ENCODE measurements around the gene METTL18.
"Not testable (repeated sequence)": the region's sequence is repeated elsewhere in the genome, so short reads cannot be mapped to it uniquely, and the experiment has no call there.

METTL18 gene

GRCh38 chr1:169794530-169795416 is at the start of gene METTL18:
Gene METTL18 (minus strand): TSS chr1:169794907. CDS start chr1:169793695, 1,212 bp downstream.
- peak; percentile 95 for DNase-seq

DNA sequence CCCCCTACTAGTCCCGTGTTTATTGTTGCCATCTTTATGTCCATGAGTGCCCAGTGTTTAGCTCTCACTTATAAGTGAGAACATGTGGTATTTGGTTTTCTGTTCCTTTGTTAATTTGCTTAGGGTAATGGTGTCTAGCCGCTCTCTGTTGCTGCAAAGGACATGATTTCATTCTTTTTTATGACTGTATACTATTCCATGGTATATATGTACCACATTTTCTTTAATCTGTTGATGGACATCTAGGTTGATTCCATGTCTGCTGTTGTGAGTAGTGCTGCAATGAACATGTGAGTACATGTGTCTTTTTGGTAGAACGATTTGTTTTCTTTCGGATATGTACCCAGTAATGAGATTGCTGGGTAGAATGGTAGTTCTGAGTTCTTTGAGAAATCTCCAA is 44.2 kb upstream of the METTL18 start:
- DNase-seq: no peak

DNA sequence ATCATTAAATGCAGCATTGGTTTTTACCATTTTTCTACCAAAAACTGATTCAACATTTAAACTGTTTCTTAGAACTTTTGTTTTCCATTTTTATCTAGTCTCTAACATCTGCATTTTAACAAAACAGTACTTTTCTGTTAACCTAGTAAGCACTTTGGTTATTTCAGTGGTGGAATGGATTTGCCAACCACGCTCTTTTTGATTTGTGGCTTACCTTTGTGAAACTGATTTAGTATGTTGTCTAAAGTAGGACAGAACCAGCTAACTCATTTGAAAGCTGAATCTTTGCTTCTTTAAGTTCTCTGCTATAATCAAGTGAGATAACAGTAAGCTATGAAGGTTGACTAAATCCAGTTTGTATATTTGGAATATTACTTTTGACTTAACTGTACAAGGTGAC is 41.5 kb upstream of the METTL18 start:
- DNase-seq: no peak

DNA sequence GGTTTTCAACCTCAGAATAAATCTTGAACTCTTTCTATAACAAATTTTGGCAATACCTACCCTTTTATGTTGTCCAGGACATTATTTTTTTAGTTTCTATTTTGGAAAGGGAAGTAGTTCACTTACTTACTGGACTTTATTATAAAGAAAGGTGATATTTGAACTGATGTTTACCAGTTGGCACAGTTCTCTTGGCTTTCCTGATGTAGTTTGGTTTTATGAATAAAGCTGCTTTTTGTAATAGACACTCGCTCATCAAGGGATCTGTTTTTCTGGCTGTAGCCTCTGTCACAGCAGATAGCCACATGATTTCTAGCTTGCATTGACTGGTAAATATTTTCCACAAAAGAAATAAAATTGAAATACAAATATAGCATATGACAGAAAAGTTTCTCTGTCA is 40.9 kb upstream of the METTL18 start:
- DNase-seq: no peak

DNA sequence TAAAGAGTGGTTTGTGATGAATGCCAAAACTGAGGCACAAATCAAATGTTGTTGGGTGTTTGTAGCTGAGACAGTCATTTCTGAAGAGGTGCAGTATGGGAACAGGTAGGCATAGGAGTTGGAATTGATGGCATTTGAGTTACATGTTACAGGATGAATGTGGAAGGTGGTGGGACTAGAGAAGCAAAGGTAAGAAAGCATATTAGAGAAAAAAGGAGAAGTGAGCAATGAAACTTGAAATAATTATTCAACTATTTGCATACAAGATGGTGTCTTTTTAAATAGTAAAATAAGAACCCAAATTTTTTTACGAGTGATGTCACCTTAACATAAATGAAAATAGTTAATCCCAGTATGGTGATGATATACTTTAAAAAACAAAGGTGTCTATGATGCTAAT is 40.2 kb upstream of the METTL18 start:
- no peak for DNase-seq

DNA sequence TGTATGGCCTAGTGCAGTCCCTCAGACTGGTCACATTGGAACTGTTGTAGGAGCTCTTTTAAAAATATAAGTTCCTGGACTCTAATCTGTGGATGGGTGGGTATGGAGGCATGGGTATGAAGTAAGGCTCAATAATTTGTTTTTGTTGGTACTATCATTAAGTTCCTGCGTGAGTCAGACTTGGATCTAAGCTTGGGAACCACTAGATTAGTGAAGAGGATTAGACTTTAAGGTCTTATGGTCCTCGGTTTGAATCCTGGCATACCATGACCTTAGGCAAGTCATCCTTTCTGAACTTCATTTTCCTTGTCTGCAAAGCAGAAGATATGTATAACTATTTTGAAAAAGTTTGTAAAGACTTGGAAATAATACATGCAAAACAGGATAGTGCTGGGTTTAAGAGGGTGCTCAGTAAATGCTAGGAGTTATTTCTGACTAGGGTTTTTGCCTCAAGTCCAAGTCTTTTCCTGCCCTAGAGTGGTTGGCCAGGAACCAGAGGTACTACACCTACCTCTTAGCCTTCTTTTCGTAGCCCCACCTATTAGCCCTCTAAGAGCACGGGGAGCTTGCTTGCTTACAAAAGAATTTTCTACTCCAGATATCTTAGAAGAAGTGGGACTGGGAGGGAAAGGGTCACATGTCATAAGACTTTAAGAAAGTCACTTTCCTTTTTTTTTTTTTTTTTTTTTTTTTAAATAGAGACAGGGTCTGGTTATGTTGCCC is 38.6 kb upstream of the METTL18 start:
- DNase-seq: no peak

GRCh38 chr1:169829671-169830070 is 35.0 kb upstream of the METTL18 start:
- no peak for DNase-seq

DNA sequence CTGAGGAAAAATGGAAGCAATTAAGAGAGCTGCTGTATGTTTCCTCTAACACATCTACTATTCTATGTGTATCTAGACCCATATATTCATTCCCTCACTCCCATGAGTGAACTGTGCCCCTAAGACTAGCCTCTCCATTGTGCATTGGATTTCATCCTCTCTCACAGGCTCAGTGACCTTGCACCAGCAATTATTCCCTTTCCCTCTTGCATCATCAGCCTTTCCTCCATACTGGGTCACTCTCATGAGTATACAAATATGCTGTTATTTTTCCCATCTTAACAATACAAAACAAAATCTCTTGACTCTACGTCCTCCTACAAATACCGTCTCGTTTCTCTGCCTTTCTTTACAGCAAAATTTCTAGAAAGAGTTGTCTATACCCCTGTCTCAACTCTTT is 29.4 kb upstream of the METTL18 start:
- DNase-seq: no peak

DNA sequence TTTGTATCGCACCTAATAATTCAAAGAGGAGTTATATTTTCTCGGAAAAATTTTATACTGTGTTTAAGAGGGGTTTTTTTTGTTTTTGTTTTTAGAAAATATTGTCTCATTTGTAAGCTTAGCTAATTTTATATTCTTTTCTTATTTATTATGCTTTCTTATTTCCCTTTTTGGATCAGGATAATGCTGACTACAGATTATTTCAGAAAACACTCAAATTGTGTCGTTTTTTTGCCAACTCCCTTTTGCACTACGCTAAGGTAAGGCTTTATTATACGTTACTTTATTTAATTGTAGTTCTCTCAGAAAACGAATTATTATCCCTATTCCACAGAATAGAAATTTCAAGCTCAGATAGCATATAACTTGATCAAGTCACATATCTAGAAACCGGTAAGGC is 26.8 kb upstream of the METTL18 start:
- DNase-seq: no peak

DNA sequence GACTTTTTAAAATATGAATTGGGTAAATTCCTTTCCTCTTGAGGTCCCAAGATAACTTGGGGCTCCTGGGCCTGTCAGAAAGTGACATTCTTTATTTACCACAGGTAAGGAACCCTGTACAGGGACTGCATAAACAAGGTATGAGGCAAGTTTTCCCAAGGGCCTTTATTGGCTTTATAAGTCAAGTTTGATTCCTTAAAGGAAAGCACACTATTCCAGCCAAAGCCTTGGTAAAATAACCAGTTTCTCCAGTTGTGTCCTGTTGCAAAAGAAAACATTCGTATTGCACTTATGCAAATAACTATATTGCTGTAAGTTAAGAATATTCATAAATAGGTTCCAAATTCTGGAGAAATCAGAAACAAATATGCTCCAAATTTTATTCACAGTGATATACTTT is 21.9 kb upstream of the METTL18 start:
- DNase-seq: no peak

- no peak for DNase-seq
Observed at GRCh38 chr1:169814265-169814664, 19.6 kb upstream of the METTL18 start.

GRCh38 chr1:169812131-169812530 is 17.4 kb upstream of the METTL18 start:
- DNase-seq: no peak

DNA sequence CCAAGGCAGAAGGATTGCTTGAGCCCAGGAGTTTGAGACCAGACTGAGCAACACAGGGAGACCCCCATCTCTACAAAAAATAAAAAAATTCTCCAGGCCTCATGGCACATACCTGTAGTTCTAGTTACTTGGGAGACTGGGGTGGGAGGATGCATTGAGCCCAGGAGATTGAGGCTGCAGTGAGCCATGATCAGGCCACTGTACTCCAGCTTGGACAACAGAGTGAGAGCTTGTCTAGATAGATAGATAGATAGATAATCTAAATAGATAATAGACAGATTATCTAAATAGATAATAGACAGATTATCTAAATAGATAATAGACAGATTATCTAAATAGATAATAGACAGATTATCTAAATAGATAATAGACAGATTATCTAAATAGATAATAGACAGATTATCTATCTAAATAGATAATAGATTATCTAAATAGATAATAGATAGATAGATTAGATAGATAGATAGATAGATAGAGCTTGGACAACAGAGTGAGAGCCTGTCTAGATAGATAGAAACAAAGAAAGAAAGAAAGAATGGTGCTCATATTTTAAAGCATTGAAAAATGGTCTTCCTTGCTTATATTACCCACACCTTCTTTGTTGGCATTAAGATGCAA is 16.8 kb upstream of the METTL18 start:
- DNase-seq: not testable (repeated sequence)

DNA sequence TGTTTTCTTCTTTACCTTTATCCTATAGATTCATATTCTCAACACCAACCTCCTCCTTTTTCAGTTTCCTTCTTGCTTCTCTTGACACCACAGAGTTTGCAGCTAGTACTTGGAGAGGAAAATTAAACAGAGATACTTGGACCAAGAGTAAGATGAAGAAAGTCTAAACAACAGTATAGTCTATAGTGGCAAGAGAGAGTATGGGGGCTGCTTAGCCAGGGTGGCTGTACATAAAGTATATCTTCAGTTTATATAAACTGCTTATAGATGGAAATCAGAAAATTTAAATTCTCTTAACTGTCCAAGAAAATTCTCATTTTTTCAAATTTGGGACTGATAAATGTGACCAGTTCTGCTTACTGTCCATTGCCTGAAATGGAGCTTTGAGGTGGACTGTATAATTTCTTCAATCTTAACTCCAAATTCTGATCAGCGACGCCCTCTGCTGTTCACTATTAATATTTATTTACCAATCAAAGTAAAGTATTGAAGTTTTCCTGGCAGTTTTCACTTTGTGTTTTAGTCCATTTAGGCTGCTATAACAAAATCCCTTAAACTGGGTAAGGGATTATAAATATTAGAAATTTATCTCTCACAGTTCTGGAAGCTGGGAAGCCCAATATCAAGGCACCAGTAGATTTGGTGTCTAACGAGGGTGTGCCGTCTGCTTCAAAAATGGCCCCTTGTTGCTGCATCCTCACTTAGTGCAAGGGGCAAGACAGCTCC is 14.8 kb upstream of the METTL18 start:
- DNase-seq: peak; percentile 33

- no peak for DNase-seq
Observed at GRCh38 chr1:169804941-169805340, 10.2 kb upstream of the METTL18 start.

DNA sequence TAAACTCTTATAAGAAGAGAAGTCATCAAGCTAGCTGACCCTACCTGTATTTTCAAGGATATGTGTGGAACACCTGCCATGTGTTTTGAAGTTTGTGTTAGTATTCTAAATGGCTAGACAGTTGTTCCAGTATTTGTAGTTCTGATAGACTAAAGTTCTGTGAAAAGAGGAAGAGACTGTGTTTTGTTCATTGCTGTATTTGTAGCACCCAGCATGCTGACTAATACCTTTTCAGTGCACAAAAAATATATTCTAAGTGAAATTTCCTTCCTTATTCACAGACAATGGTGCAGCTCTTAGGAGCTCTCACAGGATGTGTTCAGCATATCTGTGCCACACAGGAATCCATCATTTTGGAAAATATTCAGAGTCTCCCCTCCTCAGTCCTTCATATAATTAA is 8.2 kb upstream of the METTL18 start:
- no peak for DNase-seq

DNA sequence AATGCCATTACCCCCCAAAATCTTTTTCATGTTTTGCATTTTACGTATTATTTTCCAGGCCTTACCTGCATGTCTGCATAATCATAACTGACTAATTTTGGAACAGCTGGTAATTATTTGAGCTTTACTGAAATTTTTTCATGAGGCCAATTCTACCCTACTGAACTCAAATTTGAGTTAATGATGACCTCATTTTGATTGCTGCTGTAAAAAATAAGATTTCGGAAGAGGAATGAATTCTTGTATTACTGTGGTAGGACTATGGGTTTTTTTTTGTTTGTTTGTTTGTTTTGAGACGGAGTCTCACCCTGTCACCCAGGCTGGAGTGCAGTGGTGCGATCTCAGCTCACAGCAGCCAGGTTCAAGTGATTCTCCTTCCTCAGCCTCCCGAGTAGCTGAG is 2.6 kb upstream of the METTL18 start:
- no peak for DNase-seq

DNA sequence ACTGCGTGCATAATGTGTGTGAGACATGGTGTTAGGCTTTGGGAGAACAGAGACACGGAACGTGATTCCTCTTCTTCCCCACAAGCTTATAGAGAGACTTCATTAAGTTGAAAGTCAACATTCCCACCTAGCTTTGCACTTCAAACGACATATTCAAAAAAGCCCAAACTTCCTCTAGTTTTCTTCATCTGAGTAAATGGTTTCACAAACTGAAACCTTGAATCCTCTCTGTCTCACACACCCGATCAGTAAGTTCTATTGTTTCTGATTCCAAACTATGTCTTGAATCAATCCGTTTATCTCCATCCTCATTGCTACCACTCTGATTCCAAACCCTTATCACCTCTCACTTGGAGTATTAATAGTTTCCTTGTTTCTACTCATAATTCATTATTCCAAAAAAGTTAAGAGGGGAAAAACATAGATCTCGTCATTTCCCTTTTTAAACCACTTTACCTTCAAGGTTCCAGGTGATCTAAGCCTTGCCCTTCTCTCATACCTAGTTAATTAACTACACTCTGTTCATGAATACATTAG is 1.6 kb upstream of the METTL18 start:
- no peak for DNase-seq

DNA sequence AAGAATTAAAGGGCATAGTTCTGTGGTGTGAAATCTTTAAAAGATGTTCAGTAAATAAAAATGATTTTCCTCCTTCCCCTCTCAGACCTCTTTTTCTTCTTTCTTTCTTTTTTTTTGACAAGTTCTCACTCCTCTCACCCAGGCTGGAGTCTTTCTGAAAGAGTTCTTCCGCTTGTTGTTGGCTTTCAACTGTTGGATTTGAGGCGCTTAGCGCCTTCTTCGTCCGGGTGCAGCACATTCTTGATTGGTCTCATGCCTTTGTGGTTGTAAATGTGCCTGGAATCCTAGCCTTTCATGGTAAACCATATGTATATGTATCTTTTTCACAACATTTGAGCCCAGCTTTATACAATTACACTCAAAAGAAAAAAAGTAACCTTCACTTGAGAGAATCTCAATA is 980 bp upstream of the METTL18 start:
- DNase-seq: no peak

- DNase-seq: no peak
Observed at GRCh38 chr1:169793730-169794129, 977 bp downstream of the METTL18 start.

DNA sequence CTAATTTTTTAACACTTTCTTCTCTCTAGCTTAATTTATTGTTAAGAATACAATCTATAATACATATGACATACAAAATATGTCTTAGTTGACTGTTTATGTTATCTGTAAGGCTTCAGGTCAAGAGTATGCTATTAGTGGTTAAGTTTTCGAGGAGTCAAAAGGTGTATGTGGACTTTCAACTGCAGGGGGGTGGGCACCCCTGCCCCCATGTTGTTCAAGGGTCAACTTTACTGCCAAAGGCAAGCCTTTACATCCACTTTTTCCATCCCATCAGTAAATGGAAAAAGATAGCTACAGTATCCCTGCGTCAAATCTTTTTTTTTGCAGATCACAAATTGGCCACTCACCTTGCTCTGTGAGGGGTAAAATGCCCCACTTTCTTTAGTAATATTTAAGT is 6.3 kb downstream of the METTL18 start:
- no peak for DNase-seq

DNA sequence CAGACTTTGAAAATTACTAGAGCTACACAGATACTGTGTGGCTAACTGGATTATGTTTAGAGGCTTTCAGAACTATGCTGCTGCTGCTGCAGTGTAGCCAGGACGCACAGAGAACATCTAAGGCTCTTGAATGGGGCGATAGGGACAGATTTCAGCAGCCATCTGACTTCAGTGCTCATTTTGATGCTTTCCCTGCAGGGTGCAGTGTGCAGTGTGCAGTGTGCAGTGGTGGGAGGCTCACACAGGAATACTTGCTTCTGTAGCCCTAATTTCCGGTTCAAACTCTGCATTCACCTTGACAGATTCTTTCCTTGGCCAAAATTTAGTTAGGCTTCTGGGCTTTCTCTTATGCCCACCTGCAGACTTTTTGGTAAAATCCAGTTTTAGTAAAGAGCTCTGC is 7.7 kb downstream of the METTL18 start:
- no peak for DNase-seq

- DNase-seq: no peak
Observed at GRCh38 chr1:169785267-169785666, 9.4 kb downstream of the METTL18 start.

Data from fibroblast of upper back skin (primary cell).